ENCODE measurements around the gene CGN.

CGN gene

DNA sequence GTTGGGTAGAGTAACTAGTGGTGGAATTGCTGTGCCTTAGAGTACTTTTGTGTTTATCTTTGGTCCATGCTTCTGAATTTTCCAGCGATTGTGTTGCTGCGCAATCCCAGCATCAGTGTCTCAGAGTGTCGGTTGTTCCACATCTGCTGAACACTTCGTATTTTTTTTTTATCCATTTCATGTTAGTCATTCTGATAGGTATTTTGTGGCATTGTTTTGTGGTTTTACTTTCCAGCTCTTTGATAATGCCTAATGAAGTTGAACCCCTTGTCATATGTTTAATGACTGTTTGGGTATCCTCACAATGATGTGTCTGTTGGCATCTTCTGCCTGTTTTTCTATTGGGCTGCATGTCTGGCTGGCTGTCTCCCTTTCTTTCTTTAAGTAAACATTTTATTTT is 42.5 kb downstream of the CGN start:
- DNase-seq = no peak

DNA sequence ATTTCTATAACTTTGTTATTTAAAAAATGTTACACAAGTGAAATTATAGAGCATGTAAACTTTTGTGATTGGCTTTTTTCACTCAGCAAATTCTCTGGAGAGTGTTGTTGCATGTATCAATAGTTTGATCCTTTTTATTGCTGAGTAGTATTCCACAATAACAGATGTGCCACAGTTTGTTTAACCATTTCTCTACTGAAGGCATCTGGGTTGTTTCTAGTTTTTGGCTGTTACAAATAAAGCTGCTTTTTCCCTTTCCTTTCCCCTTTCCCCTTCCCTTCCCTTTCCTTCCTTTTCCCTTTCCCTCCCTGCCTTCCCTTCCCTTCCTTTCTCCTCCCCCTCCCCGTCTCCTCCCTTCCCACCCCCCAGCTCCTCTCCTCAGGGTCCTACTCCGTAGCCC is 44.9 kb downstream of the CGN start:
- no peak for DNase-seq

DNA sequence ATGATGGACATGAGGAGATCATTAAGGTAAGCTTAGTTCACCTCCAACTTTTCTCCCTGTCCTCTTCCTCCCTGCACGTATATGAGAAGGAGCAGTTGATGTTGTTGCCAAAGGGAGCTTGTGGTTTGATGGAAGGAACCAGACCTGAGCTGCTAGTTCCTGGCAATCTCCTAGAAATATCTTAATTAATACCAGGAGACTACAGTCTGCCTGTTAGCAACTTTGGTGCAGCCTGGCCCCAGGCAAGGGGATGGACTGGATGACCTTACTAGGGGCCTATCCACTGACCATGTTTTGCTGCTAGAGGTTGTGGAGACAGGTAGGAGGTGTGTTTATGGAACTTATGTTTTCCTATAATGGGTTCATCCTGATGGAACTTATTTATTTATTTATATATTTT is 51.5 kb downstream of the CGN start:
- DNase-seq = no peak

DNA sequence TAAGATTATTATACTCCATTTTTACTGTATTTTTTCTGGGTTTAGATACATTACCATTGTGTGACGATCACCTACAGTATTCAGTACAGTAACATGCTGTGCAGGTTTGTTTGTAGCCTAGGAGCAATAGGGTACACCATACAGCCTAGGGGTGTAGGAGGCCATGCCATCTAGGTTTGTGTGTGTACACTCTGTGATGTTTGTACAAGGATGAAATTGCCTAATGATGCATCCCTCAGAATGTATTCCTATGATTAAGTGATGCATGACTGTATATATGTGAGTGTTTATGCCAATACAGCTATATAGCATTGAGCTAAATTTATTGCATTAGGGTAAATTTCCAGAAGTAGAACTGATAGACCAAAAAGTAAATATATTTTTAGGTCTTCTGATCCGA is 52.2 kb downstream of the CGN start:
- no peak for DNase-seq

DNA sequence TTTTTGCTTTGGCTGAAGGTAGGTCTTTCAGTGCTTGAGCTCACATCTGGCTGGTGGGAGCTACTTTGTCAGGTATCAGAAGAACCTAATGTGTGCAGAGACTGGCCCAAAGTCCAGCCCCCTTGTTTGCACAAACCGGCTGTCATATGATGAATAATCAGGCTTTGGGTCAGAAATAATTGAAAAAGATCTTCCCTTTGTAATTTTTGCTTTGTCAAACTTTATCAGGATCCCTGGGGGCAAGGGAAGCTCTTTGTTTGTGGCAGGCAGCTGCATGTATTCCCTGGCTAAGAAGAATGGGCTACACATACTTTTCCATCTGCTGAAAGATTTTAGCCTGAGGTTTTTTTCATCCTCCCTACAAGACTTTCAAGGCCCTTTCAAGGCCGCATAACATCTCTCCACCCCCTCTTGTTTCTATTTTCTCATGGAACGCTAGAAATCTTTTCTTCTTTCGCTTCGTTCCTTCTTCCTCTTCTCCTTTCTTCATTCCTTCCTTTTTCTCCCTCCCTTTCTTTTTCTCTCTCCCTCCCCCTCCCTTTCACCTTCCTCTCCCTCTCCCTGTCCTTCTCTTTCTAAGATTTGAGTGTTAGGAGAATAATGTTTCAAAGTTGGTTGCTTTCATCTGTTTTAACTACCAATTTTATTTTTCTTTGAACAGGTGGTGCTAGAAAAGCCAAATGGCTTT is 54.5 kb downstream of the CGN start:
- DNase-seq = no peak

DNA sequence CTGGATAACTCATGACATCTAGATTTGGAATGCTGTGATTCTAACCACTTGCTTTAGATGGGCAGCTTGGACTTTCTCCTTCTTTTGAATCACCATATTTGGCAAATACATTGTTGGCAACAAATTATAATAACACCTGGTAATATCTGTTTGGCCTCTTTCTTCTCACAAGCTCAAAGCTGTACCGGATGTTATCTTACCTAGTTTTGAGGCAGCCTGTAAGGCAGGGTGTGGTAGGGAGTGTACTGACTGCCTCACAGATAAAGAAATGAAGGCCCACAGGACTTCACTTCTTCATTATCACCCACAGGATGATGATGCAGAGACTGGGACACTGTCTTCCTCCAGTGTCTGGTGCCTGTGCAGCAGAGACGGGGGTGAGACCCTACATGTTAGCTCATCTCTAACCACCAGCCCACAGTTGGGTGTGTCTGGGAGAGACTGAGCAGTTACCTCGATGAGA is 57.5 kb downstream of the CGN start:
- DNase-seq = no peak

DNA sequence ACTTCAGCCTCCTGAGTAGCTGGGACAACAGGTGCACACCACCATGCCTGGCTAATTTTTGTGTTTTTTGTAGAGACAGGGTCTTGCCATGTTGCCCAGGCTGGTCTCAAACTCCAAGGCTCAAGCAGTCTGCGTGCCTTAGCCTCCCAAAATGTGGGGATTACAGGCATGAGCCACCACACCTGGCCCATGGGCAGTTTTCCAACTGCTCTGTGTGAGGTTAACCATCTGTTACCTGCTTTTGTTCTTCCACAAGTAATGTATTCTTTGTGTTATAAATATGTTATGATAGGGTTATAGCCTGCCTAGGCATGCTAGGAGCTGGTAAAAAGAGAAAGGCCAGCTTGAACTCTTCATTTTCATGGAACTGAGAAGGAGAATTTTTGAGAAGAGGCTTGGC is 59.6 kb downstream of the CGN start:
- DNase-seq = no peak

DNA sequence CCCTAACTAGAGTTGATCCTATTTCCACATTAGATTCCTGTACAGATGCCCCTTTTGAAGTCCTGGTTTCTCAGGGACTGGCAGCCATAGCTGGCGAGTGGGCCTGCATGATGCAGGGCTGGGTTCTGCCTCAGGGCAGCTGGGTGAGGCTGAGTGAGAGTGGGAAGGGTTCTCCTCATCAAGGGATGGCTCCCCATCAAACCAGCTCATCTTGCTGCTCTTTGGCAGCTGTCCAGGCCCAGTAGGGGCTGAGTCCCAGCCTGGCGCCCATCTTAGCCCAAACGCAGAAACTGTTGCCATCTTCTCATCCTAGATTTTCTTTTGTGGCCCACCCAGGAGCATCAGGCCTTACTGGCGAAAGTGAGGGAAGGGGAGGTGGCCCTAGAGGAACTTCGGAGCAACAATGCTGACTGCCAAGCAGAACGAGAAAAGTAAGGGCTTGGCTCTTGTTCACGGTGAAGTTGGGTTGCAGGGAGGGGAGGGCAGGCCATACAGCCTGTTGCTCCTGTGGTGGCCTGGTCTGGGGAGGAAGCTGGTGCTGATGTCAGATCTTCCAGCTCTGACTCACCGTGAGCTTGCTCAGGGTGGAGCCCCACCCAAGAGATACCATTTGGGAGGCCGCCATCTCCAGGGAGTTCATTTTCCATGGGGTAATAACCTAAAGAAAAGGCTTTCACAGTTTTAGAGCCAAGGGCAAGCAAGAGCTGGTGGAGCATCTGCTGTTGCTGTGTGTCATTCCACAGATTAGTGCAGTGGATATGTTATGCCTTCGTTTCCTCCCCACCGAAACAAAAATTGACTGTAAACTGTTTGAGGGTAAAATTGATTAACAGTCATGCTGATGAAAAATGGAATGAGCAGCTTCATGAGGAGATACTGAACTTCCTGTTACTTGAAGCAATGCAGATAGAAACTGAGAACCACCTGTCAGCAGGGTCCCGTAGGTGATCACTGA is 63.7 kb downstream of the CGN start:
- no peak for DNase-seq

DNA sequence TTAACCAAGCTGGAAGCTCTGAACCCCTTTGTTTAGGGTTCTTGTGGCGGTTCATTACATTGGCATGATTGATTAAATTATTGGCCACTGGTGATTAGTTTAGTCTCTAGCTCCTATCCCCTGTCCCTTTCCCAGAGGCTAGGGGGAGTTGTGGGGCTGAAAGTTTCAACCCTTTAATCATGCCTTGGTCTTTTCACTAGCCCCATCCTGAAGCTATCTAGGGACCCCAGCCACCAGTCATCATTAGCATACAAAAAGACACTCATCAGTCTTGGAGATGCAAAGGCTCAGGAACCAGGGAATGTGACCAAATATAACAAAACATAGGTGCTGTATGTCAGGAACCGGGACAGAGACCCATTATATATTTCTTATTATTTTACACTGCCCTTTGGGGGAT is 66.0 kb downstream of the CGN start:
- DNase-seq = no peak

DNA sequence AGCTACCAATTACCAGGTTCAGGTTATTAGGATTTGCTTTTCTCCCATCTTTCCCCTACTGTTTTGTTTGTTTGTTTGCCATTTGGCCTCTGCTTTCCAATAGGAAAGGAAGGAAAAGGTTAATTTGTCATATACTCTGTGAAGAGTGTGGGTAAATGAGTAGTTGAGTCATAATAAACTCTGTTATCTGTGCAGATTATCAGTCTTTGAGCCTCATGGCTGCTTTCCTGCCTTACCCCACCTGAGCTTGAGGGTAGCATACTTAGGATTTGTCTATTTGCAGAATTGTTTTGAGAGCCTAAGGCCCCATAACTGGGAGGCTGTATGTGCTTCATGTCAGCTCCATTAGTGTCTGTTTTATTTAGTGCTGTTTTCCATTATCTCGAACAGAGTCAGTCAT is 67.8 kb downstream of the CGN start:
- no peak for DNase-seq

DNA sequence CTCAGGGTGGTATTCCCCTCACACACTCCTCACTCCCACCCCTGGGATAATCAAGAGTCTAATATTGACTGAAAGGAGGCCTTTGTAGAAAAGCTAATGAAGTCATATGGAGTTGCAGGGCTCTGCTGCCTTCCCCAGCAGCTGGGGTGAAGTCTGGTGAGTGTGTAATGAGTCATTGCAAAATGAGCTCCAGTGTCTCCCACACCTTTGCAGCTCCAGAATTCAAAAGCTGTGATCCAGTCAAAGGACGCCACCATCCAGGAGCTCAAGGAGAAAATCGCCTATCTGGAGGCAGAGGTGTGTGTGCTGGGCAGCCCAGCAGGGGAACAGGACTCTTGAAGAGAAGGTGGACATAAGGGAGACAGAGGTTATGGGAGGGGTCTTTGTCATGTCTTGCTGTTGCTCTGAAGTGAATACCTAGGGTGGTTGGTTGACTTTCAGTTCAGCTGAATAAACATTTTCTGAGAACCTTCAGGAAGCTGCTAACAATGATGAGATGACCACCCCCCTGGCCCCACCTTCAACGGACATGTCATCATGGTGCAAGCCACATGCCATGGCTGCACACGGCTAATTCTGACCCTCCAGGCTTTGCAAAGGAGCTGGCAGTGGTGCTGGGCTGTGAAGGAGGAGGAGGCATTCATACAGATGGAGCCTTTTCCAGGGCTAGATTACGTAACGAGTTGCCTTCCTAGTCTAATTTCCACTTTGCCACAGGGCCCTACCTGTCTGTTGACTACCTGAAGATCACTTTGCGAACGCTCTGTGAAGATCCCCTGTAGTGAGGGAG is 68.4 kb downstream of the CGN start:
- no peak for DNase-seq

DNA sequence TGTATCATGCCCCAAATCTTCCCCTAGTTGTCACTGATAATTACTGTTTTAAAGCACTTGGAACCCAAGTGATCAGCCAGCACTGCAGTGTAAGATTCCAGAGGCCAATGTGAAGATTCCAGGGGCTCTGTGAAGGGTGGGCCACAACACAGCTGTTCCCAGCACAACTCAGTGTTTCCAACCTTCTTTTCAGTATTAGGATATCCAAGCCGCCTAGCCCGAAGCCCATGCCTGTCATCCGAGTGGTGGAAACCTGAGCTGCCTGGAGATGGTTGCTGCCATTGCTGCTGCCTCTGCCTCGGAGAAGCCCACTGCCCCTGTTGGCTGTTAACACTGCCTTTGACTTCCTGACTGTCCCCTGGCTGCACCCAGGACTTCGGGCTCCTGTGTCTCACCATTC is 70.3 kb downstream of the CGN start:
- DNase-seq = no peak

DNA sequence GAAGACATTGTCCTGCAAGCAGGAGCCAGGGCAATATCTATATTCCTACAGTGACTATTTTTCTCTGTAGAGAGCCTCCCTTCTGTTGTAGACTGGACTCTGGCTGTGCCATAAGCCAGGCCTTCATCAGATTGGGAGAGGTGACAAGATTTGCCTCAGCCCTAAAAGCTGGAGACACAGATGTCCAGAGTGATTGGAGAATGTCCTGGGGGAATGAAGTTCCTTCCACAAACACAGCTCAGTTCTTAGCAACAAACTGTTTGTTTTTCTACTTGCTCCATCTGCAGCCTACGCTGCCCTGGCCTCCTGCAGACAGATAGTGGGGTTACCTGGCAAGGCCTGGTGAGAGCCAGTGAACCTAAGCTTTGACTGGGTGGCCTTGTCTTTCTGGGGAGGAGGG is 70.7 kb downstream of the CGN start:
- no peak for DNase-seq

DNA sequence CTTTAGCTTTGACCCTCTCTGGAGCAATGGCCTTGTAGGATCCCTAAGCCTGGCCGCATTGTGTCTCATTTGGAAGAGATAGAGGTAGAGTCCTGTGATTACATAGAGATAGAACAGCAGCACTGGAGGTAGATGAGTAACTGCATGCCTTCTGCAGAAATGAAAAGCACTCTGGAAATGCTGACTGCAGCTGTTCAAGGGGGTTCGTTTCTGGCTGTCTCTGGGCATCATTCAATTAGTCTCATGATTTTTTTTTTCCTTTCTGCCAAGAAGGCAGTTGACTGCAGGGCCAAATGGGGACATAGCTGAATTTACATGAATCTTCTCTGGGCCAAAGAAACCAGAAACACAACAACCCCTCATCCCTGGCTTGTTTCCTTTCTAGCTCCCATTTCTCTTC is 72.6 kb downstream of the CGN start:
- DNase-seq = no peak

DNA sequence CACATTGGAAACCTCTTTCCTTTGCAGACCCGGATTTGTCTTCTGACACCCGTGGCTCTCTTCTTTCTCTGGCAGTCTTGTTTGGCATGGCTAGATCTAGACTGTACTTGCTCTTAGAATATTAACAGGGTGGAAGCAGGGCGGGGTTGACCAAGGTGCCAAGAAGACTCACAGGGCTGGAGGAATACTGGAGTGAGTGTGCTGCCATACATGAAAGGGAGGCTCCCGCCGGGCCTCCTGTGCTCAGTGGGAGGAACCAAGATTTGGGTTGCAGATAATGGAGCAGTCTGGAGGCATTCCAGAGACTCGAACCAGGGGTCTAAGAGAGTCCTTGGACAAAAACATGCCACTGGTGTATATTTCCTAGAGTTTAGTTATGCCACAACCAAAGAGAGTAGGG is 73.1 kb downstream of the CGN start:
- DNase-seq = no peak

DNA sequence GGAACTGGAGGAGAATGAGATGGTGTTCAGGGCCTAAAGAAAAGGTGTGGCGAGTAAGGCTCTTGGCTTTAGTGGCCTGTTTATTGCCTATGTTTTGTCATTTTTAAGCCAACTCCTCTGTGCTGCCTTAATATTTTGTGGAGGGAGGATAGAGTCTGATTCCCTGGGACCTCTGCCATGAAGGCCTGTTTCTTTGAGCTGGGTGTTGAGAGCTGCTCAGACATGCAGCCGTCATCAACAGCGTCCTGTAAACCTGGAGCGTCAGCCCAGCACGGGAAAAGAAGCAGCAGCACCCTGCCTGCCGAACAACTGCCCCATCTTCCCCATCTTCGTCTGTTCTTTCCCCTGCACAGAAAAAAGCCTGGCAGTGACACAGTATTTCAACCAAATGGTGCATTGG is 73.6 kb downstream of the CGN start:
- no peak for DNase-seq

DNA sequence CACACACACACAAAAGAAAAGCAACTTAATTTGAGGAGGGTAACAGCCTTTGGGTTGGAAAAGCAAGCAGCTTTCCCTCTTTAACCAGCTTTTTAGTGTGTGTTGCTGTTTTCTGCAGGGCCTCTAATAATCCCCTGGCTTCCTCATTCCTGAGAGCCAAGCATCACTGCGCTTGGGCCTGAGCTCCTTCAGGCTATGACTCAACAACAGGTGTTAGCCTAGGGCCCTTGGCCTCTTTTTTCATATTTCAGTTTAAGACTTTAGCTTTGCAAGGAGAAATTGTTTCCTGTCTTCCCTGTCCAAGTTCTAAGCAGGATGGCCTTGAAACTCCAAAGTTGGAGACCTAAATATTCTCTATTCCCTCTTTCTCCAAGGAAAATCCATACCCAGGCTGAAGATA is 74.4 kb downstream of the CGN start:
- DNase-seq = no peak
